ENCODE results near the gene TXNRD2. TPM values are rescaled to one million over a fixed set of nuclear protein-coding genes. Genes with fewer than 3 reads are reported as not detected.

TXNRD2 gene
- total RNA-seq, 2 donors from 2014 or later: 7.3 to 13.6 TPM

DNA sequence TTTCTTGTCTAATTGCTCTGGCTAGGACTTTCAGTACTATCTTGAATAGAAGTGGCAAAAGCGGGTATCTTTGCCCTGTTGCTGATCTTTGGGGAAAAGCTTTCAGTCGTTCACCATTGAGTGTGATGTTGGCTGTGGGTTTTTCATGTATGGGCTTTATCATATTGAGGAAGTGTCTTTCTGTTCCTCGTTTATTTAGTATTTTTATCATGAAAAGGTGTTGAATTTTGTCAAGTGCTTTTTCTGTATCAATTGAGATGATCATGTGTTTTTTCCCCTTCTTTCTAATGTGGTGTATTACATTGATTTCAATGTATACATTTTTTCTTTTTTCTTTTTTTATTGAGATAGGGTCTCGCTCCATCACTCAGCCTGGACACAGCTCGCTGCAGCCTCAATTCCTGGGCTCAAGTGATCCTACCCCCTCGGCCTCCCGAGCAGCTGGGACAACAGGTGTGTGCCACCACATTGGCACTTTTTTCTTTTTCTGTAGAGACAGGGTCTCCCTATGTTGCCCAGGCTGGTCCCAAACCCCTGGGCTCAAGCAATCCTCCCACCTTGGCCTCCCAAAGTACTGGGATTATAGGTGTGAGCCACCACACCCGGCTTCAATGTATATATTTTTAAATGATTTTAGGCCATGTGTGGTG lies 81.6 kb downstream of the TXNRD2 start:
- TF ChIP-seq, protein P1, sequence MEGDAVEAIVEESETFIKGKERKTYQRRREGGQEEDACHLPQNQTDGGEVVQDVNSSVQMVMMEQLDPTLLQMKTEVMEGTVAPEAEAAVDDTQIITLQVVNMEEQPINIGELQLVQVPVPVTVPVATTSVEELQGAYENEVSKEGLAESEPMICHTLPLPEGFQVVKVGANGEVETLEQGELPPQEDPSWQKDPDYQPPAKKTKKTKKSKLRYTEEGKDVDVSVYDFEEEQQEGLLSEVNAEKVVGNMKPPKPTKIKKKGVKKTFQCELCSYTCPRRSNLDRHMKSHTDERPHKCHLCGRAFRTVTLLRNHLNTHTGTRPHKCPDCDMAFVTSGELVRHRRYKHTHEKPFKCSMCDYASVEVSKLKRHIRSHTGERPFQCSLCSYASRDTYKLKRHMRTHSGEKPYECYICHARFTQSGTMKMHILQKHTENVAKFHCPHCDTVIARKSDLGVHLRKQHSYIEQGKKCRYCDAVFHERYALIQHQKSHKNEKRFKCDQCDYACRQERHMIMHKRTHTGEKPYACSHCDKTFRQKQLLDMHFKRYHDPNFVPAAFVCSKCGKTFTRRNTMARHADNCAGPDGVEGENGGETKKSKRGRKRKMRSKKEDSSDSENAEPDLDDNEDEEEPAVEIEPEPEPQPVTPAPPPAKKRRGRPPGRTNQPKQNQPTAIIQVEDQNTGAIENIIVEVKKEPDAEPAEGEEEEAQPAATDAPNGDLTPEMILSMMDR (conservative IDR thresholded peaks at IDR 0.05): no peak
- no peaks in the 10 kb centered on the region for H3K9me3 ChIP-seq (ENCODE audit: control insufficient read depth, low read length)
- H3K27me3 ChIP-seq (ENCODE audit: control insufficient read depth, insufficient read depth, low read length, poor library complexity, severe bottlenecking): no peaks in the 10 kb centered on the region
- whole genome bisulfite sequencing, 2 experiments (ENCODE audit: insufficient coverage in 1 of 2, insufficient read length in 1 of 2): 95 to 100% methylated on average over 3 to 8 of the region's 8 CpGs
- no peak overlapping the region for H3K9ac ChIP-seq (ENCODE audit: extremely low read depth, low read length, poor library complexity, severe bottlenecking)
- Mint-ChIP-seq H3K27me3 (ENCODE audit: insufficient read depth) (no peaks in the 10 kb centered on the region), H3K4me3 (no peak overlapping the region), H3K36me3 (ENCODE audit: low read depth) (no peaks in the 10 kb centered on the region), H3K27ac (no peak overlapping the region), H3K9me3 (no peaks in the 10 kb centered on the region), H3K4me1 (peaks cover 8% of the 10 kb centered on the region)
- H3K4me1 ChIP-seq (ENCODE audit: control insufficient read depth, insufficient read depth, low read length): no peaks in the 10 kb centered on the region
- no peak overlapping the region for H3K4me3 ChIP-seq (ENCODE audit: low read length)
- peak; percentile 3 for DNase-seq
- H3K27ac ChIP-seq (ENCODE audit: low read depth, low read length): no peak overlapping the region
- no peaks in the 10 kb centered on the region for H3K36me3 ChIP-seq (ENCODE audit: control insufficient read depth, insufficient read depth, low read length)

- H3K9ac ChIP-seq (ENCODE audit: extremely low read depth, low read length, poor library complexity, severe bottlenecking): no peak overlapping the region
- no peak overlapping the region for H3K27ac Mint-ChIP-seq
Observed at GRCh38 chr22:19857382-19857781, 84.2 kb downstream of the TXNRD2 start.

GRCh38 chr22:19855504-19856409 lies 85.9 kb downstream of the TXNRD2 start:
- Histone ChIP-seq H3K36me3 (ENCODE audit: control insufficient read depth, insufficient read depth, low read length) (peaks cover 18% of the 10 kb centered on the region), H3K9ac (ENCODE audit: extremely low read depth, low read length, poor library complexity, severe bottlenecking) (peak overlapping the region; percentile 85), H3K4me1 (ENCODE audit: control insufficient read depth, insufficient read depth, low read length) (no peaks in the 10 kb centered on the region), H3K27me3 (ENCODE audit: control insufficient read depth, insufficient read depth, low read length, poor library complexity, severe bottlenecking) (no peaks in the 10 kb centered on the region), H3K4me3 (ENCODE audit: low read length) (peak overlapping the region; percentile 95), H3K27ac (ENCODE audit: low read depth, low read length) (no peak overlapping the region), H3K9me3 (ENCODE audit: control insufficient read depth, low read length) (no peaks in the 10 kb centered on the region)
- Mint-ChIP-seq H3K4me1 (peaks cover 25% of the 10 kb centered on the region), H3K36me3 (ENCODE audit: low read depth) (peaks cover 10% of the 10 kb centered on the region), H3K27me3 (ENCODE audit: insufficient read depth) (no peaks in the 10 kb centered on the region), H3K27ac (peak overlapping the region; percentile 90), H3K4me3 (peak overlapping the region; percentile 96), H3K9me3 (no peaks in the 10 kb centered on the region)
- peak; percentile 85 for DNase-seq
- TF ChIP-seq, protein P1 (conservative IDR thresholded peaks at IDR 0.05): peak; percentile 30
- WGBS, 2 experiments (ENCODE audit: insufficient coverage in 1 of 2, insufficient read length in 1 of 2): 51 to 68% methylated on average over 10 to 24 of the region's 24 CpGs

More at GRCh38 chr22:19857382-19857781, 84.2 kb downstream of the TXNRD2 start:
- H3K36me3 Mint-ChIP-seq (ENCODE audit: low read depth): peaks cover 6% of the 10 kb centered on the region
- H3K4me1 Mint-ChIP-seq: peaks cover 24% of the 10 kb centered on the region
- Histone ChIP-seq H3K4me3 (ENCODE audit: low read length) (no peak overlapping the region), H3K9me3 (ENCODE audit: control insufficient read depth, low read length) (no peaks in the 10 kb centered on the region), H3K36me3 (ENCODE audit: control insufficient read depth, insufficient read depth, low read length) (peaks cover 4% of the 10 kb centered on the region), H3K27ac (ENCODE audit: low read depth, low read length) (no peak overlapping the region), H3K27me3 (ENCODE audit: control insufficient read depth, insufficient read depth, low read length, poor library complexity, severe bottlenecking) (no peaks in the 10 kb centered on the region), H3K4me1 (ENCODE audit: control insufficient read depth, insufficient read depth, low read length) (no peaks in the 10 kb centered on the region)
- no peak overlapping the region for H3K4me3 Mint-ChIP-seq
- no peaks in the 10 kb centered on the region for H3K9me3 Mint-ChIP-seq
- no peak for DNase-seq
- TF ChIP-seq, protein P1 (conservative IDR thresholded peaks at IDR 0.05): no peak
- WGBS, 2 experiments (ENCODE audit: insufficient coverage in 1 of 2, insufficient read length in 1 of 2): 93 to 98% methylated on average over 2 to 3 of the region's 3 CpGs
- no peaks in the 10 kb centered on the region for H3K27me3 Mint-ChIP-seq (ENCODE audit: insufficient read depth)
